Globus pallidus (tissue), 1 donor: ENCODE data around the gene STARD13.

Source experiments
- DNase-seq: peaks from one replicate; pipeline ENCODE4 v3.0.0-alpha.2; 2015; ENCODE audit warnings: low spot score

Gene STARD13

DNA sequence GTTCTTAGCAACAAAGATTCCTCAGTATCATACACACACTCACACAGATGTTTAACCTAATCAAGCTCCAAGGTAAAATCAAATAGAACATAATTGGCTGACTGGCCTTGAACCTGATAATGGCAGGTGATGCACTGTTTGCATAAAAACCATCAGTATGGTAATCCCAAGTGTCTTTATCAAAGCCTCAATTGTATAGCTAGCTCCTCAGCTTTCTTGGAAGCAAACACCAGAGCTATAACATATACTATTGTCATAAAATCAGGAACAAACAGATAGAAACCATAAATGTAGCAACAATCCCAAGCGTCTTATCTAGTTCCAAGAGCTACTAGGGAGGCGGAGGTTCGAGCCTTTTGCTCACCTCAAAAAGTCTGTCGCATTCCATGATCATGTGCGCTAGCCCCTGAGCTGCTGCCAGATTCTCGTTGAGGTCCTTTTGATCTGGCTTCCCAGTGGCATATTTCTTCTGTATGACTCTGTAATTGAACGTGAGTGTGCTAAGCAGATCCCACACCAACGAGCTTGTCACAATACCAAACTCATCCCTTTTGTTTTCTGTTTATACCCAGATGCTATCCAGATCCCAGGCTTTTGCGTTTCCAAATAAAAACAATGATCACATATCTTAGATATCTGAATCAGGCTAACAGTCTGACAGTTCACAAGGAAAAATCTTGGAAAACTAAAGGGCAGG lies 174.0 kb downstream of the STARD13 start:
- no peak for DNase-seq

DNA sequence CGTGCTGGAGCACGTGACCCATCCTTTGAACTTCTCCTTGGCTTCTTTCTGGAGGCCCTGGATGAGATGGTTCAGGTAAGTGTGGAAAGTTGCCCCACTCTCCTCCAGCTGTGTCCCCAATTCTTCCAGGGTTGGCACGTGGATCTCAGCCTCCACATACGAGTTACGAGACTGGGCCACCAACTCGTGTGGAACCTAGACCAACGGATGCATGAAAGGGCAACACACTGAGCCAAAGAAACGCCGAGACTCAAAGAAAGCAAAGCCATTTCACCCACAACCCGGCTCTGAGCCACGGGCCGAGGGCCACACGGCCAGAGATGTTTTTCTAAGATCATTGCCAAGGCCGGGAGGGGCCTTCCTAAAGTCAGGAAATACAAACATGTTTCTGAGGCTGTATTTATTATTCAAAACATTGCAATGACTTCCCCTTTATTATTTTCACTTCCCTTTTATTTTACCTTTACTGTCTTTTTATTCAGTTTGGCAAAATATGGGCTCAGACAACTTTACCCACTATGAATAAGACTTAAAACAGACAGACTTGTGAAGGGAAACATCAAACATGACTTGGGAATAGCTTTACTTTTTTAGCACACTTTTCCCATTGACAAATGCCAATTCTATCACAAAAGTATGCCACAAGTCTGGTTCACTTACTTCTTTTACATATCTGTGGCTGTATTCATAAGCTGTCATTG lies 174.7 kb downstream of the STARD13 start:
- DNase-seq: no peak

DNA sequence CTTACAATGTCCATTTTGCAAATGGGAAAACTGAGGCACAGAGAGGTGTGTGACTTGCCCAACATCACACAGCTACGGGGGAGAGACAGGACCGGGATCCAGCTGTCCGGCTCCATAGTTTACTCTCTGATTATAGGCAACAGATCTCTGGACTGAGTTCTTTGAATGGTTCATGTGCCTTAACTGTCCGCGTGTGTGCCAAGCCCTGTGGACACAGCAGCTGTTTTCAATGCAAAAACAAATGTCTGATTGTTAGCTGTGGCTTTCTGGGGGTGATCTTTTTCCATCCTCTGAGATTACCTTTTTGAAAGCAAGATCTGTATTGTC lies 175.2 kb downstream of the STARD13 start:
- no peak for DNase-seq

DNA sequence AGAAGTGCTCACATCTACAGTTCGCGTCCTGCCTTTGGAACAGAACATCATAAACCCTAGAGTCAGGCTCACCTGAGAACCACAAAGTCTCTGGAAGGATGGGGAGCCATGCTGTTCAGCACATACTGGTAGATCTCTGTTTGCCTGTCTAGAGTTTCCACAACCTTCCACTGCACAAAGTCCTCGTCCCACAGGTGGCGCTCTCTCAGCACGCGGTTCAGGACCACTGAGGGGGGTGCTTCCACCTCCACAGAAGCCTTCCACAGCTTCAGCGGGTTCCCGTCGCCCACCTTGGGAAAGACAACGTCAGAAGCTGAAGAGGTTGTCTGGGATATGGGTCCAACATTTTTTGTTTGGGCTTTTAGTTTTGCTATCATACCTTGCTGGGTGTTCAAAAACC lies 175.8 kb downstream of the STARD13 start:
- no peak for DNase-seq

DNA sequence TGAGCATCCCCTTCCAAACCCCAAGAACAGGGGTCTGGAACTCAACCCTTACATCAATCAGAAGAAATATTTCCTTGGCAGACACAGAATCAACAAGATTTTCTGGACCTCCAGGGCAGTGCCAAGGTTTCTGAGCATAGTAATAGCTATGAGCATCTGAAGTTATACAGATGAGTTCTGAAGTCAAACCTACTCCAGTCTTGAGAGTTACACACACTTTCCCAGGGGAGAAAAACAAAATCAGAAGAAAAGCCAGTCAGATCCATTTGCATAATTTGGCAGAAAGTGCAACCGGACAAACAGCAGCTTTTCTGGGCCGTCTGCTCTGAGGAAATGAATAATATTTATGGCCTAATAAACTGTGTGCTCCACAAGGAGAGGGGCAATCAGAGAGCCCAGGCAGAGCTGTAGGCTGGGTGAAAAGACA lies 176.3 kb downstream of the STARD13 start:
- DNase-seq: no peak

DNA sequence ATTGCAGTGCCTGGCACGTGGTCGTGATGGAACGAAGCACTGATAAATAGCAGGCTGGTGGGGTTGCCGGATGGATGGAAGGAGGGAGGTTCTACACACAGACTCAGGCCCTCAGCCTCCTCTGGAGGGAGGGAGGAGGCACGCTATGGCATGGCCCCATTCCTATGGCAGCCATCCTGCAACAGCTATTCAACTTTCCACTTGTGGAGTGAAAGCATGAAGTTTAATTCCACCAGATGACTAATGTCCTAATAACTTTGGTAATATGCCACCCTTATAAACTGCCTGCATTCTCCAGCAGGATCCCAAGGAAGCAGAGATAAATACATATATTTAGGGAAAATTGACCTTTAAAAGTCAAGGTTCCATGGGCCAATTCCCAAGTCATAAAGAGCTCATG lies 176.9 kb downstream of the STARD13 start:
- no peak for DNase-seq

DNA sequence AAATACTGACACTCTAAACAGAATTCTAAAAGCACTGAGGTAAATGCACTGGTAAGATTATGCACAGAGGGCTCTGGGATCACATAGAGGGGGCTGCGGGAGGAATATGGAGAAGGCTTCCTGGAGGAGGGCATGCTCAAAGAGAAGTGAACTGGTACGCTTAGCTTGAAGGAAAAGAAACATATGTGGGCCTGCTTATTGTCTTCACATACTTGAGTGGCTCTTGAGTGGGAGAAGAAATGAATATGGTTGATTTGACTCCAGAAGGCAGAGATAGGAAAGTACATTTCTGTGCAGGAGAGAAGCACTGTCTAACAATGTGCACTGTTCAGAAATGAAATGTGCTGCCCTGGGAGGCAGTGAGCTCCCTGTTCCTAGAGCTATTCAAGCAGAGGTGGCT lies 178.2 kb downstream of the STARD13 start:
- no peak for DNase-seq

DNA sequence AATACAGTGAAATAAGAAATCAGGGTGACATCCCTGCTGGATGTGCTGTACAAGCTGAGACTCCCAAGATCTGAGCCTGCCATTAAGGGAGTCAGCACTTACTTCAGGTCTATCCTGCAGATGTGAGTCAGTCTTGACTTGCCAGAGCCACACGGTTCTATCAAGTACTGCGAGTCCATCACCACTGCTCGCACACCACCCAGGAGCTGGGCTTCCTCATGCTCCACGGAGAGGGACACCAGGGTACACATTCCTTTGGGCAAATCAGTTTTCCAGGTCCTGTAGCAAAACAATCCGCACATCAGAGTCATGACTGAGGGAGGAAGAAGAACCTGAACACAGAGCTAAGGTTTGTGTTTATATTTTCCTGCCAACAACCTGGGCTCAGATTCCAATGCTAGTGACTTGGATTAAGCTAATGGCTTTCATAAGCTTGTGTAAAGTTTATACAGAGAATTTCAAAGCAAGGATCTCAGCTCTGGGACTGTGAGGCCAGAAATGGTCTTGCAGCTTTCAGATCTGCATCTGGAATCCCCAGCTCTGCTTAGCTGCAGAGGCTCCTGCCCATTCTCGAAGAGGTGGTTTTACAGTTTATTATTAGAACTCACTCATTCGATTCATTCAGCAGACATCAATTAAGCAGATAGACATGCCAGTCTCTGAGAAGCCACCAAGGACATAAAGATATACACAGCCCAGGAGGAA lies 178.7 kb downstream of the STARD13 start:
- DNase-seq: no peak

DNA sequence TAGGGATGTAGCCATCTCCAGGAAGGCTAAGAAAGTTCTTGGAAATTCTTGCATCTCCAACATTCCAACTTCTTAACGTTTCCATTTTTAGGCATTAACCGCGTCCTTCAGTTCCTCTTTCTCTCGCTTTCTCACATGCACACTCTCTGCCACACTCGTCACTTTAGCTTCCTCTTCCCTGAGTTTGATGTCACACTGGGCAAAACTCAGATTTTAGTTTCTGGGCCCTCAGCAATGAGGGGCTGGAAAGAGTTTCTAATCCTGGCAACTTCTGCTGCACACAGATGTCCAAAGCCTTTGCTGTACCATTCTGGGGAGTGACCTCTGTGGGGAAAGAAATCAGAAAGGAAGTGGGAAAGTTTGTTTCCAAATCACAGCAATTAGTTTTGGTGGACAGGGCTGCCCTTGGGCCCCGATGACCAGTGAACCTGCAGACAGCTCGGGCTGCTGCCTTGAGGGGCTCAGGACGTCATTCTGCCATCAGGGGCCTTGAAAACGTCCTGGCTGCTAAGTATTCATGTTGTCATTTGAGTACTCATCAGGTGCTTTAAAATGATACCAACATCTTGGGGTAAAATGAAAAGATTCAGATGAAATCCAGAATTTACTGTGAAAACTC lies 180.1 kb downstream of the STARD13 start:
- peak; percentile 54 for DNase-seq

DNA sequence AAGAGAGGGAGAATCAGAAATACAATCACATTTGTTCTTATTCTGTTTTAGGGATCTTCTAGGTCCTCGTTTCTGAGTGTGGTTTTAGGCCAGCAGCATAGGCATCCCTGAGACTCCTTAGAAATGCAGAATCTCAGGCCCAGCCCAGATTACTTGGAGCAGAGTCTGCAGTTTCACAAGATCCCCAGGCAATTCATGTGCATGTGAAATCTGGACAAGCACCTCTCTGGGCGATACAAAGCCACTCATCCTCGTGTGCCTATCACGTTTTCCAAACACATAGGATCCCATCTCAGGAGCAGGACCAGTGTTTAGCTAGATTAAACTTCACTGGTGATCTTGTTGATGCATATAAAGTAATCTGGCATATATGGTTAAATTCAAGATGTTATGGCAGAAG lies 182.1 kb downstream of the STARD13 start:
- DNase-seq: no peak

DNA sequence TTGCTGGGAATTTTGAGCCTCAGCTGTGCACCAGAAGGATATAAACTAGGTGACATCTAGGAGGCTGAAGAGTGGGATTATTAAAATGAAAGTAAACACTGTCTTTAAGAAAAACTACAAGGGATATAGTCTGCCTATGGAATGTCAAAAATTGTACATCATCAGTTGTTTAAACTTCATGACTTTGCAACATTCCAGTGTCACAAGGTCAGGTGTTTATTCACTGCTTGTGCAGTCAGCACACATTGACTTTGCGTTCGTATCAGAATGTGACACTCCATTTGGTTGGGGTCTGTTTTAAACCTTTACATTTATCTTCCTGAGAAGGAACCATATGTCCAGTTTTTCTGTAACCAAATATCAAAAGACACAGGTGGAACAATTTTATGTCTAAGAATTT lies 183.7 kb downstream of the STARD13 start:
- DNase-seq: no peak

DNA sequence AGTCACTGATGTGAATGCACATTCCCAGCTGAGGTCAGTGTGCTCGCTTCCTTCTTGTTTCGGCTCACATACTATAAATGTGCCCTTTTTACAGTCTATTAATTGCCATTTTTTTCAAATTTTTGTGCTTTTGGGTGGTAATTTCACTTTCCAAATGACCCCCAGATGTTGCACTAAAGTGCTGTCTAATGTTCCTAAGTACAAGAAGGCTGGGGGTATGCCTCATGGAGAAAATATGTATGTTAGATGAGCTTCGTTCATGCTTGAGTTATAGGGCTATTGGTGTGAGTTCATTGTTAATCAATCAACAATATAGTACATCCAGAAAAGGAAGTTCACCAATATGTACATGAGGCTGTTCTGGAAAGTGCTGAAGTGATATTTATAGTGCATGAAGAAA lies 184.7 kb downstream of the STARD13 start:
- DNase-seq: no peak

DNA sequence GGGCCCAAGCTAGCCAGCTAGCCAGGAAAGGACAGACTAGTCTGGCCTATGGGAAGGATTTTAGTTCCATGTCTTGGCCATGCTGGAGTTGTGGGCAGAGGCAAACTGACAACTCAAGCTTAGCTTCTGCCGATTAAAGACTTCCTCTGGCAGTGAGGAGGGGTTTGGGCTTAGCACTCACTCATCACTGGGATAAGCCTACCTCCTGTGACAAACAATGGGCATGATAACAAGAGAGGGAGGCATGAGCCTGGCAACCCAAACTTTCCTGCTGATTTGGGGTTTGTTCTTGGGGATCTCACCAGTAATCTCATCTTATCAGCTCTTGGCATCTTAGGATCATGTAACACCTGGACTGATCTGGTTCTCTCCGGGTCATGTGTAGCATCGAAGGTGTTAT lies 185.7 kb downstream of the STARD13 start:
- DNase-seq: no peak

DNA sequence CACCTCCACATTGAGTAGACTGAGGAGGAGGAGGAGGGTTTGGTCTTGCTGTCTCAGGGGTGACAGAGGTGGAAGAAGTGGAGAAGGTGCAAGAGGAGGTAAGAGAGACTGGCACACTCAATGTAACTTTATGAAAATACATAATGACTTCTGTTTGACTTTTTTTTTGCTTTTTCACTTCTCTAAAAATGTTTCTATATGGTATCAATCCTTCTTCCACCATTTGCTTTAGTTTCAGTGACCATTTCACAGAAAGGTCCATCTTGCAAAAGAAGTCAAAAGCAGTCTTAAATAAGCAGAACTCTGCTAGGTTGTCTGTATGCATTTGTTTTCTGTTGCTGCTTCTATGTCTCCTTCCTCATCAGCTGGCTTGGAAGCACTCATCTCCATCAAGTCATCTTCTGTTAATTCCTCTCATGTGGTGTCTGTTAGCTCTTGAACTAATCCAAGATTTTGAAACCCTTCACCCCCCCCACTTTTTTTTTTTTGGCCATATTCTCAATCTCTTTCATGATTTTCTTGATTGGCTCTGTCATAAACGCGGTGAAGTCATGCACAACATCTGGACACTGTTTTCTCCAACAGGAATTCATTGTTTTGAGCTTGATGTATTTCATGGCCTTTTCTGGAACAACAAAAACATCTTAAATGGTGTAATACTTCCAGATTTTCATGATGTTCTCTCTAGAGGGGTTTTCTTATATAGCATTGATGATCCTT lies 188.5 kb downstream of the STARD13 start:
- no peak for DNase-seq

DNA sequence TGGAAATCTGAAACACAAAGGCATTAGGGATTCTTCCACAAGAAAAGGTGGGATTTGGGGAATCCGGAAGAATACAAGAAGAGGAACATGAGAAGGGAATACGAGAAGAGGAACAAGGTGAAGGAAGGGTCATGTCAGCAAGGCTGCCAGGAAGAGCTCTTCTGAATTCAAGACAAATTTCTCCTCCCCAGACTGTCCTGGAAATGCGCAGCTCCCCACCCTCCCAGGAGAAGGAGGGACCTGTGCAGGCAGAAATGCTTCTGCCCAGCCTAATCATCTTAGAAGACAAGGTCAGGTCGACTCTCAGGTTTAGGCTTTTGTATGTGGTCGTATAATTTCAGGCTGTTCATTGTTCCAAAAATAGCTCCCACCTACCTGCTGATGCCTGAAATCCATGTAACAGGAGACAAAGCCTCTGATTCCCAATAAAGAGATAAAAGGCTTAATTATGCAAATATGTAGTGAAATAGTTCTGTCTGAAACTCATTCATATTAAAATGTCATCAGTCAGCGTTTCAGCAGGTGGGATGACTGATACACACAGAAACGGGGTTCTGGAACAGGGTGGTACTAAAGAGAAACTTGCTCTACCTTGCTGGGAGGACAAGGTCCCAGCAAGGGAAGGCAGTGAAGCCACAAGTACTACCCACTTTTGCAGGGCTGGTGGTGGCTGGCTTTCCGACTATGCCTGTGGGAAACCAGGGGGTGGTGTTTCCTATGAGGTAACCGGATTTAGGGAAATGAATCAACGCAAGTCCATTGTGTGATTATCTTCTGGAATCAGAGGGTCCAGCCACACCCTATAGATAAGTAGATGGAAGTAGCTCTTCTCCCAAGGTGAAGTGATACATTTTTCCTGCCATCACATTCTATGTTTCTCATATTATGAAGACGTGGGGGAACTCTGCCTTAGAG lies 193.2 kb downstream of the STARD13 start:
- no peak for DNase-seq

DNA sequence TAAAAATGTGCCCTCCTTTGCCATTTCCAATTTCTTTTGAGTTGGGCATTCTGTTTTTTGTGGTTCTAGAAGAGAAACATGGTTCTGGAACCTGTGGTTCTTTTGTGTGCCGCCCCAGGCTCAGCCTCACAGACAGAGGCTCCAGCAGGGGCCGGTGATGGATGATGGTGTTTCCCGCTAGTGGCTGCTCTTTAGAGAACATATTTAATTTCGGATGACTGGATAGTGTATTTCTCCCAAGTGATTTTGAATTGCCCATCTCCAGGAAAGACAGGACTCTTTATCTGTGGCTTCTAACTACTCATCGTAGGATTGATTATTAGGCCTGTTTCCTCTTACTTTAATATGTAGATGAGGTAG lies 194.2 kb downstream of the STARD13 start:
- no peak for DNase-seq

DNA sequence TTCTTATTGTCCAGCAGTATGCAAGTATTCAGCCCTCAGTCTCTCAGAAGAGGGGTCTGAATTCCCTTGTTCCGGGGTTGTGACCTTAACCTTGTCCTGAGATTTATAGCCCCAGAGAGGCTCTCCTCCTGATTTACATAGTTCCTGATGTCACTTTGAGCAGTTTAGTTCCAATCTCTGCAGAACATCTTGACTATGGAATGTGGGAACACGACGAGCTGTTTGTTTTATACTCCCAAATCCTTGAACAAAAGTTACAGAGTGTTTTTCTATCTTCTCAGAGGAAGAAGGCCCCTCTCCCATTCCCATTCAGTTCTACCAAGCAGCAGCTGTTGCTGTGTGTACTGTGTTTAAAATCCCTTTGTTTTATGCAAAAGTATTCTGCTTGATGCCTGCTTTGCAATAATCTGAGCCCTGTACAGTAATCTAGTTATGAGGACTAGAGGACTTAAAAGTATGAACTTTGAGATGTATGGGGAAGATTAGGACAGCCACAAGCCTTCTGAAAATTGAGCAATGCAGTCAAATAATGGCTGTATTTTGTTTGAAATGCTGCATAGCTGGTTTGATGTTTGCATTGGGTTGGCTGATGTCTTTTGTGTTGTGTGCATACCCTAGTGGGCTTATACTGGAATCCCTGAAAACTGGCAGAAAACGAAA lies 194.7 kb downstream of the STARD13 start:
- no peak for DNase-seq

DNA sequence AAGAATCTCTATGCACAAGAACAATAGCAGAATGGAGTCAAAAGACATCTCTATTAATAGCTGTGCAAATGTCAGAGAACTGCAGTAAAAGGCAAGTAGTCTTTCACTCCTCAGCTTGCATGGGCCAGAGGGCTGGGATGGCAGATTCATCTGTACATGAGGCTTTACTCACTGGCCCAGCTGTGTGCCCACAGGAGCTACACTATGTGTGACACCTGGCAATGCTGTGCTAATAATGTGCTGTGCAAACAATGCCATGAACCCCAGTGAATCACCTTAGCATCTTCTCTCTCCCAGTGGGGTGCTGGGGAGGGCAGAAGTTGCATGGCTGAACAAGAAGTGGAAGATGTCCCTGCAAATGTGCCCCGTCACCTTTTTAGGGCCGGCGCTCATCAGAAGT lies 196.2 kb downstream of the STARD13 start:
- DNase-seq: no peak

DNA sequence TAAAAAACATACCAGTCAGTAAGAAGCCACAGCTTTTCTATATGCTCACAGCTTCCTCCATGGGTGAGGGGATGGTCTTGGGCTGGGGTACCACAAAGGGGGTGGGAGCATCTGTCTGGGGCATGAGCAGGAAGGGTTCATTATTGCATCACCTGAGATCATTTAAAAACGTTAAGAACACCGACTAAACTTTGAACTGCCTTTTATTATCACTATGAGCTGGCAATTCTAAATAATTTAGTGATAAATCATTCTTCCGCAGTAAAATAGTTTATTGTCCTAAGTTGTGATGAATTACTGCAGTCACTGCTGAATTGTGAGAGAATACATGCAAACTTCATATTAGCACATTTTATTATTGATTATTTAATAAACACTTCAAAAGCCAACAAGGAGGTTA lies 197.8 kb downstream of the STARD13 start:
- no peak for DNase-seq

DNA sequence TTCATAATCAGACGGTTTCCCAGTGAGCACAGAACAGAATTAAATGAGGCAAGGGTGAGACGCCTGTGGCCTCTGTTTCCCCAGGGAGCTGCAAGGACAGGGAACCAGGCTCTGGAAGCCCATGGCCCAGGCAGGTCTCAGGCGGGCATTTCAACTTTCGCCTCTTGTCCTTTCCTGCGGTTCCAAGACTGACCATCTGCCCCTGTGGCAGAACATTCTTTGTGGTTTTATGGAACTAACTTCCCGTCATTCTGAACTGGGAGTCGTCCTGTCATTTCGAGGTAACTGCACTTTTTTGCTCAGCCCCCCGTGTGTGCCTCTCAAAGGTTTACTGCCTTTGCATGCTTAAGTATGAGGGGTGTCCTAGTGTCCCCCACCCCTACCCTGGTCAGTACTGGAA lies 198.5 kb downstream of the STARD13 start:
- no peak for DNase-seq

DNA sequence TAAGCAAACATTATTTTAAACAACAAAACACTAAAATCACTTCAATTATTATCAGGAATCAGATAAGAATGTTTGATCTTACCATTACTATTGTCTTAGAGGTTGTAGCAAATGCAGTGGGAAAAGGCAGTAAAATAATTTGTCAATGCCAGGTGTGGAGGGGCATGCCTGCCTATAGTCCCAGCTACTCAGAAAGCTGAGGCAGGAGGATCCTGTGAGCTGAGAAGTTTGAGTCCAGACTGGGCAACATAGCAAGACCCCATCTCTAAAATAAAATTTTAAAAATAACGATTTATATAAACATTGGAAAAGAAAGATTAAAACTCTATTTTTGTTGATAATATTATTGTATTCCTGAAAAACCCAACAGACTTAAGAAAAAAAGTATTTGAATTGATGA lies 202.5 kb downstream of the STARD13 start:
- DNase-seq: no peak
